Measurements from ENCODE around the gene MBNL3. TPM values are rescaled to one million over a fixed set of nuclear protein-coding genes. Genes with fewer than 3 reads are reported as not detected.

Gene MBNL3
- total RNA-seq, 1 donor from 2014 or later, result 3.4 TPM

GRCh38 chrX:132493095-132493494 is 4.3 kb upstream of the MBNL3 start:
- Histone ChIP-seq H3K79me2 (ENCODE audit: low read depth) (no peaks in the 10 kb centered on the region), H3K4me3 (no peak overlapping the region), H3K27ac (no peak overlapping the region), H3K4me2 (no peak overlapping the region), H3F3A (ENCODE audit: low read depth) (peaks cover 17% of the 10 kb centered on the region), H3K9me3 (ENCODE audit: low read depth) (no peaks in the 10 kb centered on the region), H2AFZ (replicated peaks) (no peak overlapping the region), H3K27me3 (peaks cover 47% of the 10 kb centered on the region), H3K9ac (no peak overlapping the region), H3K4me1 (peaks cover 16% of the 10 kb centered on the region), H3K36me3 (no peaks in the 10 kb centered on the region), H4K20me1 (ENCODE audit: low read depth) (no peaks in the 10 kb centered on the region)
- Mint-ChIP-seq H3K4me3 (no peak overlapping the region), H3K27ac (no peak overlapping the region), H3K36me3 (no peaks in the 10 kb centered on the region), H3K9me3 (no peaks in the 10 kb centered on the region), H3K4me1 (peaks cover 54% of the 10 kb centered on the region), H3K27me3 (ENCODE audit: insufficient read depth, low read depth) (peaks cover 12% of the 10 kb centered on the region)
- DNase-seq (ENCODE audit: low spot score), result no peak
- no peak for TF ChIP-seq EZH2phosphoT487 (IDR thresholded peaks at IDR 0.05)
- no peak for TF ChIP-seq EZH2 (IDR thresholded peaks at IDR 0.05)
- TF ChIP-seq, protein P1, sequence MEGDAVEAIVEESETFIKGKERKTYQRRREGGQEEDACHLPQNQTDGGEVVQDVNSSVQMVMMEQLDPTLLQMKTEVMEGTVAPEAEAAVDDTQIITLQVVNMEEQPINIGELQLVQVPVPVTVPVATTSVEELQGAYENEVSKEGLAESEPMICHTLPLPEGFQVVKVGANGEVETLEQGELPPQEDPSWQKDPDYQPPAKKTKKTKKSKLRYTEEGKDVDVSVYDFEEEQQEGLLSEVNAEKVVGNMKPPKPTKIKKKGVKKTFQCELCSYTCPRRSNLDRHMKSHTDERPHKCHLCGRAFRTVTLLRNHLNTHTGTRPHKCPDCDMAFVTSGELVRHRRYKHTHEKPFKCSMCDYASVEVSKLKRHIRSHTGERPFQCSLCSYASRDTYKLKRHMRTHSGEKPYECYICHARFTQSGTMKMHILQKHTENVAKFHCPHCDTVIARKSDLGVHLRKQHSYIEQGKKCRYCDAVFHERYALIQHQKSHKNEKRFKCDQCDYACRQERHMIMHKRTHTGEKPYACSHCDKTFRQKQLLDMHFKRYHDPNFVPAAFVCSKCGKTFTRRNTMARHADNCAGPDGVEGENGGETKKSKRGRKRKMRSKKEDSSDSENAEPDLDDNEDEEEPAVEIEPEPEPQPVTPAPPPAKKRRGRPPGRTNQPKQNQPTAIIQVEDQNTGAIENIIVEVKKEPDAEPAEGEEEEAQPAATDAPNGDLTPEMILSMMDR (IDR thresholded peaks at IDR 0.05), result no peak

GRCh38 chrX:132491191-132491590 is 2.4 kb upstream of the MBNL3 start:
- peaks cover 49% of the 10 kb centered on the region for H3K4me1 Mint-ChIP-seq
- peaks cover 64% of the 10 kb centered on the region for H3K27me3 ChIP-seq
- no peak overlapping the region for H3K9ac ChIP-seq
- no peak overlapping the region for H3K27ac Mint-ChIP-seq
- no peaks in the 10 kb centered on the region for H3K4me1 ChIP-seq
- H3K9me3 ChIP-seq (ENCODE audit: low read depth), result no peaks in the 10 kb centered on the region
- H3K36me3 ChIP-seq, result no peaks in the 10 kb centered on the region
- no peak overlapping the region for H3K4me2 ChIP-seq
- no peaks in the 10 kb centered on the region for H4K20me1 ChIP-seq (ENCODE audit: low read depth)
- no peaks in the 10 kb centered on the region for H3K36me3 Mint-ChIP-seq
- H3K79me2 ChIP-seq (ENCODE audit: low read depth), result no peaks in the 10 kb centered on the region
- no peak overlapping the region for H3K27ac ChIP-seq
- H3K9me3 Mint-ChIP-seq, result no peaks in the 10 kb centered on the region
- H2AFZ ChIP-seq (replicated peaks), result no peak overlapping the region
- peak overlapping the region; percentile 61 for H3K4me3 Mint-ChIP-seq
- H3K4me3 ChIP-seq, result no peak overlapping the region
- no peak for DNase-seq (ENCODE audit: low spot score)
- peaks cover 12% of the 10 kb centered on the region for H3K27me3 Mint-ChIP-seq (ENCODE audit: insufficient read depth, low read depth)
- H3F3A ChIP-seq (ENCODE audit: low read depth), result no peaks in the 10 kb centered on the region
- no peak for TF ChIP-seq EZH2 (IDR thresholded peaks at IDR 0.05)
- TF ChIP-seq, protein P1 (IDR thresholded peaks at IDR 0.05), result no peak
- no peak for TF ChIP-seq EZH2phosphoT487 (IDR thresholded peaks at IDR 0.05)

GRCh38 chrX:132489578-132490419 is 961 bp upstream of the MBNL3 start:
- Histone ChIP-seq H3K27me3 (peaks cover 64% of the 10 kb centered on the region), H3K79me2 (ENCODE audit: low read depth) (no peaks in the 10 kb centered on the region), H4K20me1 (ENCODE audit: low read depth) (no peaks in the 10 kb centered on the region), H3K4me1 (no peaks in the 10 kb centered on the region), H3K9me3 (ENCODE audit: low read depth) (no peaks in the 10 kb centered on the region), H3K36me3 (no peaks in the 10 kb centered on the region), H3F3A (ENCODE audit: low read depth) (no peaks in the 10 kb centered on the region), H3K4me2 (peak overlapping the region; percentile 79), H3K9ac (no peak overlapping the region), H3K4me3 (peak overlapping the region; percentile 55), H2AFZ (replicated peaks) (peak overlapping the region; percentile 93), H3K27ac (no peak overlapping the region)
- H3K4me1 Mint-ChIP-seq, result peaks cover 52% of the 10 kb centered on the region
- H3K9me3 Mint-ChIP-seq, result no peaks in the 10 kb centered on the region
- no peaks in the 10 kb centered on the region for H3K36me3 Mint-ChIP-seq
- H3K27ac Mint-ChIP-seq, result peak overlapping the region; percentile 98
- peaks cover 12% of the 10 kb centered on the region for H3K27me3 Mint-ChIP-seq (ENCODE audit: insufficient read depth, low read depth)
- TF ChIP-seq, protein P1 (IDR thresholded peaks at IDR 0.05), result no peak
- TF ChIP-seq EZH2 (IDR thresholded peaks at IDR 0.05) (no peak), EZH2phosphoT487 (IDR thresholded peaks at IDR 0.05) (no peak)
- H3K4me3 Mint-ChIP-seq, result peak overlapping the region; percentile 98
- peak; percentile 66 for DNase-seq (ENCODE audit: low spot score)
